ENCODE results near the gene TMPRSS9. TPM values are rescaled to one million over a fixed set of nuclear protein-coding genes. Genes with fewer than 3 reads are reported as not detected.

TMPRSS9 gene
- total RNA-seq, 1 experiment from 2014 or later = not detected

Other genes starting within 250 kb of the TMPRSS9 start
- gene AP3D1, start 208.7 kb upstream of the TMPRSS9 start, total RNA-seq (2014; rRNA removed; shearing (Covaris generic); ENCODE audit: low replicate concordance) = 82.3 and 101 TPM in 2 replicates
- 10.8 and 13.3 TPM in 2 replicates for gene DOT1L, start 196.3 kb upstream of the TMPRSS9 start, total RNA-seq (2014; rRNA removed; shearing (Covaris generic); ENCODE audit: low replicate concordance)
- gene PLEKHJ1, start 123.9 kb upstream of the TMPRSS9 start, total RNA-seq (2014; rRNA removed; shearing (Covaris generic); ENCODE audit: low replicate concordance) = 57.4 and 136 TPM in 2 replicates
- 27.2 and 55.8 TPM in 2 replicates for gene SF3A2, start 123.4 kb upstream of the TMPRSS9 start, total RNA-seq (2014; rRNA removed; shearing (Covaris generic); ENCODE audit: low replicate concordance)
- gene AMH, start 110.9 kb upstream of the TMPRSS9 start, total RNA-seq (2014; rRNA removed; shearing (Covaris generic); ENCODE audit: low replicate concordance) = 1.9 and 7.2 TPM in 2 replicates
- gene JSRP1, start 103.8 kb upstream of the TMPRSS9 start, total RNA-seq (2014; rRNA removed; shearing (Covaris generic); ENCODE audit: low replicate concordance) = not detected in 2 replicates
- gene PEAK3, start 78.1 kb upstream of the TMPRSS9 start, total RNA-seq (2014; rRNA removed; shearing (Covaris generic); ENCODE audit: low replicate concordance) = not detected in 2 replicates
- not detected in 2 replicates for gene LINGO3, start 52.1 kb upstream of the TMPRSS9 start, total RNA-seq (2014; rRNA removed; shearing (Covaris generic); ENCODE audit: low replicate concordance)
- gene LSM7, start 31.7 kb upstream of the TMPRSS9 start, total RNA-seq (2014; rRNA removed; shearing (Covaris generic); ENCODE audit: low replicate concordance) = 140 and 228 TPM in 2 replicates
- gene SPPL2B, start 31.6 kb upstream of the TMPRSS9 start, total RNA-seq (2014; rRNA removed; shearing (Covaris generic); ENCODE audit: low replicate concordance) = 18.2 and 48.3 TPM in 2 replicates
- 49.3 and 66.5 TPM in 2 replicates for gene TIMM13, start 67.3 kb downstream of the TMPRSS9 start, total RNA-seq (2014; rRNA removed; shearing (Covaris generic); ENCODE audit: low replicate concordance)
- gene LMNB2, start 96.7 kb downstream of the TMPRSS9 start, total RNA-seq (2014; rRNA removed; shearing (Covaris generic); ENCODE audit: low replicate concordance) = 20.8 and 80.2 TPM in 2 replicates
- gene GADD45B, start 115.9 kb downstream of the TMPRSS9 start, total RNA-seq (2014; rRNA removed; shearing (Covaris generic); ENCODE audit: low replicate concordance) = 8.6 and 11.0 TPM in 2 replicates

Measured in Karpas-422 (cell line).